HG03066 (cell line): ENCODE measurements around the gene OR10A2.
"Not testable (repeated sequence)": the region's sequence is repeated elsewhere in the genome, so short reads cannot be mapped to it uniquely, and the experiment has no call there.

ENCODE experiments used
- ATAC-seq: cut with Tn5 transposase; IDR thresholded peaks from one replicate; pipeline ENCODE4 v1.9.1; 2021; ENCODE audit warnings: low read depth; ENCODE audit not compliant: unreplicated experiment

OR10A2 gene, protein sequence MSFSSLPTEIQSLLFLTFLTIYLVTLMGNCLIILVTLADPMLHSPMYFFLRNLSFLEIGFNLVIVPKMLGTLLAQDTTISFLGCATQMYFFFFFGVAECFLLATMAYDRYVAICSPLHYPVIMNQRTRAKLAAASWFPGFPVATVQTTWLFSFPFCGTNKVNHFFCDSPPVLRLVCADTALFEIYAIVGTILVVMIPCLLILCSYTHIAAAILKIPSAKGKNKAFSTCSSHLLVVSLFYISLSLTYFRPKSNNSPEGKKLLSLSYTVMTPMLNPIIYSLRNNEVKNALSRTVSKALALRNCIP

DNA sequence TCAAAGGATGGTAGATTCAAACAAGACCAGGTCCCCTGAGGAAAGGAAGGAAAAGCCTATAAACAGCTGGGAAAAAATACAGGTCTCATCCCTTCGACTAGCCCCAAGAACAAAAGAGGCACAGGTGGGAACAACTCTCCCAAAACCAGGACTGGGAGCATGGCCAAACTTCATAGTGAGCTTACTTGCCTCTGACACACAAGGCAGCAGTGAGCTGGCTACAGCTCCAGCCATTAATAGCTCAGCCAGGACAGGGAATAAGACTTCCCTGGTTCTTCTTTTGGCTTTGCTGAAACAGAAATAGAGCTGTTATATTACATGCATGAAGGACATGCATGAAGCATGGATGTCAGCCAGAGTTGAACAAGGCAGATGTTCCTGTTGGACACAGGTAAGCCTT lies at the start of gene OR10A2:
TSS of gene OR10A2 (plus strand) at position 97 of the 400 bp plus-strand sequence. CDS start 6,698 bp downstream, outside the sequence.
- no peak for ATAC-seq

DNA sequence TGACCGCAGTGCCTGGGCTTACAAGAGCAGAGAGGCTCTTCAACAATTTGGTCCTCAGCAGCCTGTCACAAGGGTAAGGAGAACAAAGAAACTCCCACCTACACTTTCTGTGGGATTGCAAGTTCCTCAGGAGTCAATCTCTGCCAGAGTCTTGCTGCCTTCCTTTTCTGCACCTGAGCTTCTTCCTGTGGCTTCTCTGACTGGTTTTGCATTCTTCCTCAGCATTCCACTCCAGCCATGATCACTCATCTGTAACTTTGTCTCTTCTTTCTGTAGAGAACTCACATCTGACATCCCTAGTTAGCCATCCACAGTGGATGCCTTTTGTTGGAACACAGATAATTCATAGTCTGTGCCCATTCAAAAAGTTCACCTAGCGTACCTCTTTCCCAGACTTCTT lies 49.2 kb upstream of the OR10A2 start:
- no peak for ATAC-seq

DNA sequence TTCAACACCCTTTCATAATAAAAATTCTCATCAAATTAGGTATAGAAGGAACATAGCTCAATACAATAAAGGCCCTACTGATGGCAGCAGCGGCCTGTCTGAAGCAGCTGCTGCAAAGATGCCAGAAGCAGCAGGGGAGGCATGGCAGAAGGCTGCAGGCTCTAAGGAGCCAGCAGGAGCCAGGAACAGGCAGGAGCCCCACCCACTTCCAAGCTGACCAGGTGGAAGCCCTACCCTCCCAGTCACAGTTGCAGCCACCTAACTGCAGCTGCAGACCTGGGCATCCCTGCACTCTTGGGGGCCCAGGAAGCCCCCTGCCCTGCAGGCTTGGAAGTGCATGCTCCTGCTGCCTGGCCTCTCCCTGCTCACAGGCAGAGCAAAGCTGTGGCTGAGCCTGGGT lies 45.2 kb upstream of the OR10A2 start:
- no peak for ATAC-seq

DNA sequence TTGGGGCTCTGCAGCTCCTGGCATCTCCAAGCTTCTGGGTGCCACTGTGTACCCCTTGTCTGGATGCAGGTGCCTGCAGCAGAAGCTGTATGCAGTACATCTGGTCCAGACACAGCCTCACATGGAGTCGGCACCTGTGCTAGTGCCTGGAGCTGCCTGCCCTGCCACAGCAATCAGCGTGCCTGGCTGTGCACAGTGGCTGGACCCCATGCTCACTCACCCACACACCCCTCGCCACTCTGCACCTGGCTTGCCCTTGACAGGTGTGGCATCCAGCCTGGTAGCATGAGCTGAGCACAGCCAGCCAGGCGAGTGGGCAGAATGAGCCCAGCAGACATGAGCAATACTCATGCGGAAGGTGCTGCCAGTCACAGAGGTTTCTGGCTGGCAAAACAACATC lies 43.9 kb upstream of the OR10A2 start:
- ATAC-seq: no peak

DNA sequence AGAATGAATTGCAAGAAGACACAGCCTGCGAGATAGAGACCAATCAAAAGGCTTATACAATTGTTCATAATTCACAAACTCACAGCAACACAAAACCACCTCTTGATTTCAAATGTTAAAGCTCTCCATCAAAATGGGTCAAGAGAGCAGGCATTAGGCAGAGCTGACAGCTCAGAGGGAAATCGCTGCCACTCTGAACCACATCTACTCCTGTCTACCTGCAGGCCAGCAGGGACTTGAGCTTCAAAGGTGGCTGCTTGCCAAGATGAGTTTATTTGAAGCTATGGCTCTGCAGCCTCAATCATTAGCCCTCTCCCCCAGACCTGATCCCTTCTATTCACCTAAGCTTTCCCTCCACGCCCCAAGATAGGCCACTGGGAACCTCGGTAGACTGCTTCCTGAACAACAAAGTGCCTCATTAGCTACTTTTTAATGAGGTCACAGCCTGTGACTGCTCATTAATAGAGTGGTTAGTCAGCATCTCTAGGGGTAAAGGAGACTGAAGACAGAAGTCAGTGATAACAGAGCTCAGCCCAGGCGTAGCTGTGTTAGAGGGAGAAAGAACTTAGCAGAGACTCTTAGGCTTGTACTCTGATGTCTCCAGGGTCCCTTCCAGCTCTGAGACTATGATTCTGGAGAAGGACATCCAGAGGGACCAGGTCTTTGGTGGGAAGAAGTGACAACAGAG lies 38.6 kb upstream of the OR10A2 start:
- no peak for ATAC-seq

DNA sequence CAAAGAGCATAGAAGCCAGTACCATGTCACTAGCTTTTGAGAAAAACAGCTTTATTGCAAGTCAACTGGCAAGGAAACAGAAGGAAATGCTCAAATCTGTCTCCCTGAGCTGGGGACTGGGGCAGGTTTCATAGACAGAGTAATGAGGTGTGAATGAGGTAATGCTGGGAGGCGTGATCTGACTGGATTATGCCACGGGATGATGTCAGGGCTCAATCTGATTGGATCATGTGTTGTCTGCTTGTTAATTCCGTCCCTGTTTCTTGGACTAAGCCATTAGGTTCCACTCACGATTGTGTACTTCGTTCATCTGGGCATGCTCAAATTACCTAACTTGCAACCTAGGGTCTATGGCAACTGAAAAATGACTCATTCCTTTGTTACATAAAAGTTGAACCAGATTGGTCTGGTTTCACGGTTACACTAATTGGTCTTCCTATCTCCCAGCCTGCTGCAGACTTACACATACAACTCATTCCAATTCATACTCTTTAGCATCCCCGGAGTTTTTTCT lies 37.6 kb upstream of the OR10A2 start:
- no peak for ATAC-seq

DNA sequence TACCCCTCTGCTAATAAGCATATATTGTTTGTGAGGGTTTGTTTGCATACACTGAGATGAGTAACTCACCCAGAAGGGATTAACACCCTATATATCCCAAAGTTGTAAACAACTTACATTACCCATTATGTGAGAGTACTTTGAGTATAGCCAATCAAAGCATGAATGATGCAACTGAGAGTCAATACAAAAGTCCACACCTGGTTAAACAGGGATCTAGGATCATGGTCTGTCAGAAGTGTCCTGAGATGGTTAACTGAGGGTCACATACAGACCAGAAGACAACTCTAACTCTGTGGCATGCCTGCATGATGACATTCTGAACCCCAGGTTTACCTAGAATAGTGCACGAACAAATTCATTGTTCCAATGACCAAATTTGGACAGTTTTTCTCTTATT lies 34.8 kb upstream of the OR10A2 start:
- no peak for ATAC-seq

DNA sequence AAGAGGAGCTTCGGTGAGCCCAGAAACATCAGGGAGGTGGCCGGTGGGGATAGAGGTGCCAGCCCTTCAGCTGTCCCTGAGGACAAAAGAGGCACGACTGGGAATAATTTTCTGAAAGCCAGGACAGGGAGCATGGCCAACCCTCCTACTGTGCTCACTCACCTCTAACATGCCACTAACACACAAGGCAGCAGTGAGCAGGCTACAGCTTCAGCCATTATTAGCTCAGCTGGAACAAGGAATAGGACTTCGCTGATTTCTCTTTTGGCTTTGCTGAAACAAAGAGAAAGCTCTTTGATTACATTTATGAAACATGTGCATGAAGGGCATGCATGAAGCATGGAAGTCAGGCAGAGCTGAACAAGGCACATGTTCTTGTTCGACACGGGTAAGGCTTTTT lies 29.5 kb upstream of the OR10A2 start:
- no peak for ATAC-seq

DNA sequence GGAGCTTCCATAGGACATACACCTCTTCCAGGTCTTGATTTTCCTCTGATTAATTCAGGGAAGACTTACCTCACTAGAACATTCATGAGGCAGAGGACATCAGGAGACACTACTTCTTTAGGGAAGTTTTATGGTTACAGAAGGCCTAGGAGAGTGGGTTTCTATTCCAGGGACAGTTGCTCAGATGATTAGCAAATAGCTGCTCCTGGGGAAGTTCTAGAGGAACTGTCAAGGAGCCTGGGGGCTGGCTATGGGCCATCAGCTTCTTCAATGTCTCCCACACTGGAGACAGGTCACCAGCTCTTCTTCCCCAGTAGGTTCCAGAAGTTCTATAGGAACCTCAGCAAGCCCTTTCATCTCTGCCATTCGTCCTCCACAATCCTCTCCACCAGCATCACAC lies 28.8 kb upstream of the OR10A2 start:
- no peak for ATAC-seq

DNA sequence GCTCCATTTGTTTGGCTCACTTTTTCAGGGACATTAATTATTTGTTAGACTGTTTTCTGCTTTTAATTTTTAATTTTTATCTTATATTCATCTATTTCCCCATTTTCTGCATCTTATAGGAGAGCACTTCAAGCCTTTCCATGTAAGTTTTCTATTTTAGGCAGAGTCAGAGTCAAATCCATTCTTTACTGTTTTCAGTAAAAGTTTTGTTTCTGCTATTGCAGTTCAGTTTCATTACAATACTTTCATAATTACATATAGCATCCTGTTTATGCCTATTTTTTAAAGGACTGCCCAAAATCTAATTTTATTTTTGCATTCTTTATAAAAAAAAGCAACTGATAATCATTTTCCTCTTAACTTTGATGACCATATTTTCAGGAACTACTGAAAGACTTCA lies 21.2 kb upstream of the OR10A2 start:
- ATAC-seq: no peak

DNA sequence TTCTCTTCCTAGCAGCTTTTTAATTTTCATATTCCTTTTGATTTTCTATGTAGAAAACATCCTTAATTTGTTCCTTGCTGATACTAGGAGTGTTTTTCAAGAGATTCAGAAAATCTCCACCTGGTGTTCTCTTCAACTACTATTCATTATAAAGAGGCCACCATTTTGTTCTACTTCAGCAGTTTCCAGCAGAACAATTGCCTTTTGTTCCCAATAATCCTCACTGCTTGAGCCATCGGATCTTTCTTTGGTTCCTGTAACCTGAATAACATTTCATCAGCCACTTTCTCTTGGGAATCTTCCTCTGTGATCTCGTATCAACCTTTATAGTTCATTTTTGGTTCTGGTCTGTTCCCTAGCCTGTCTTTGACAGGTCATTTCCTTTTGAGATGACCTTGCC lies 19.2 kb upstream of the OR10A2 start:
- ATAC-seq: no peak

DNA sequence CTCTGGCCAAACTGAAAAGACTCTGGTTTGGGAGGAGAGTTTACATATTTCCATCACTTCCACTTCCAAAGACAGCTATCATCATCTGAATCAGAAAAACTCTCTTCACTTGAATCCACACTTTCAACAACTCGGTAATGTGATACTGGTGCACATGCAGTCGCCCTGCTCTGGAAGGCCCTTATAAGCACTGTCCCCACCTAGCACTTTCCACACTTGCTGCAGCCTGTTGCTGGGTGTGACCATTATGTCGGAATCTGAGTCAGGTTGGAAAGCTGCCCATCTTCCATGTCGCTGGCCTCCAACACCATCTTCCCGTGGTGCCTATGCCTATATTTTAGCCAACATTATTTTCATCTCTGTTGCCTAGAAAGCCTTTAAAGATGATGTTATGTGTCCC lies 18.5 kb upstream of the OR10A2 start:
- no peak for ATAC-seq

DNA sequence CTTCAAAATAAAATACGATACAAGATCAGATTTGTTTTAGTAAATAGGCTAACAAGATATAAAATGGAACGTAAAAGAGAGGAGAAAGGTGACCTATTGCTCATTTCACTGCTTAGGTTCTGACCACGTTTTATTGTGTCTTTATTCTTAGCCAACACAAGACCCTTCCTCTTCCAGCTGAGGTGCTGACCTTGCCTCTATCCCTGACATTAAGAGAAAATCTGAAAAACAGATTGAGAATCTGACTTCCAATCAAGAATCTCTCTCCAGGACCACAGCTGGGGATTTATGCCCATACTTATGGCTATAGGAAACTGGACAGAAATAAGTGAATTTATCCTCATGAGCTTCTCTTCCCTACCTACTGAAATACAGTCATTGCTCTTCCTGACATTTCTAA lies 17.5 kb upstream of the OR10A2 start, which contains the start of gene OR10A5:
TSS of gene OR10A5 (plus strand) at position 301 of the 400 bp plus-strand sequence. CDS start at position 301, 0 bp downstream.
- no peak for ATAC-seq

DNA sequence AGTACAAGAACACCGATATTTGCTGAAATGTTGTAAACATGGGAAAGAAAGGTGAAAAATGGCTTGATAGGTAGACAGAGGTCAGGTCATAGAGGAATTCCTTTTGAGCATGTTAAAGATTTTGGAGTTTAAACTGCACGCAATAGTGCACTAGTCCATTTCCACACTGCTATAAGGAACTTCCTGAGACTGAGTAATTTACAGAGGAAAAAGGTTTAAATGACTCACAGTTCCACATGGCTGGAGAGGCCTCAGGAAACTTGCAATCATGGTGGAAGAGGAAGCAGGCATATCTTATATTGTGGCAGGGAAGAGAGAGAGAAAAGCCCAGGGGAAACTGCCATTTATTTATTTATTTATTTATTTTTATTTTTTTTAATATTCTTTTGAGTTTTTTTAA lies 12.3 kb upstream of the OR10A2 start:
- ATAC-seq: no peak

DNA sequence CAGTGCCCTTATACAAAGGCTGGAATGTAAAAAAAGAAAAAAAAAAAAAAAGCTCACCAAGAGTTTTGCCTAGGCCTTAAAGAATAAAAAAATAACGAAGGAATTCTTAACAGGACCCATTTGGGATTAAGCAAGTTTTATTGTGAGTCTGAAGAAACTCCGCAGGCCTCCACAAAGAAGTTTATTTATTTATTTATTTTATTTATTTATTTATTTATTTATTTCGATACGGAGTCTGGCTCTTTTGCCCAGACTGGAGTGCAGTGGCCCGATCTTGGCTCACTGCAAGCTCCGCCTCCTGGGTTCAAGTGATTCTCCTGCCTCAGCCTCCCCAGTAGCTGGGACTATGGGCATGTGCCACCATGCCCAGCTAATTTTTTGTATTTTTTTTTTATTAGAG lies 8.1 kb upstream of the OR10A2 start:
- ATAC-seq: not testable (repeated sequence)

DNA sequence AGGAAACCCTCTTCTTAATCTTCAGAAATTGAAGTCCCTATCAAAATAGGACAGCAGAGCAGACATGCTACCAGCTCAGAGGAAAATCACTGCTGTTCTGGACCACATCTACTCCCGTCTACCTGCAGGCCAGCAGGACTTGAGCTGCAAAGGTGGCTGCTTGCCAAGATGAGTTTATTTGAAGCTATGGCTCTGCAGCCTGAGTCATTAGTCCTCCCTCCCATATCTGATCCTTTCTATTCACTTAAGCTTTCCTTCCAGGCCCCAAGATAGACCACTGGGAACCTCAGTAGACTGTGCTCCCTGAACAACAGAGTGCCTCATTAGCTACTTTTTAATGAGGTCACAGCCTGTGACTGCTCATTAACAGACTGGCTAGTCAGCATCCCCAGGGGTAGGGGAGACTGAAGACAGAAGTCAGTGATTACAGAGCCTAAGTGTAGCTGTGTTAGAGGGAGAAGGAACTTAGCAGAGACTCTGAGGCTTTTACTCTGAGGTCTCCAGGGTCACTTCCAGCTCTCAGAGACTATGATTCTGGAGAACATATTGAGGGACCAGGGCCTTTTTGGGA lies 6.8 kb upstream of the OR10A2 start:
- no peak for ATAC-seq

DNA sequence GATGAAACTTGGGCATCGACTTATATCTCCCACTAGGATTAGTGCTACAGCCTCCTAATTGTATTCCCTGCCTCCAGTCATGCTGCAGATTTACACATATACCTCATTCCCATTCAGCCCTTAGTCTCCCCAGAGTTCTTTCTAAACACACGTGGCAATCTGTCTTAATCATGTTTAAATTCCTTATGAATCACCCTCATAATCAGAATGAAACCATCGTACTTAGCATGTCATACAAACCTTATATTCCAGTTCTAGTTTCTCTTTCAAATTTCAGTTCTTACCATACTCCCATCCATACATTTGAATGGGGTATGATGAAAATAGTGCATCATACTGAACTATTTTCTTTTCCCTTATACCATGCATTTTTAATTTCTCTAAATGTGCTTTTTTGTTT lies 6.0 kb upstream of the OR10A2 start:
- ATAC-seq: no peak

DNA sequence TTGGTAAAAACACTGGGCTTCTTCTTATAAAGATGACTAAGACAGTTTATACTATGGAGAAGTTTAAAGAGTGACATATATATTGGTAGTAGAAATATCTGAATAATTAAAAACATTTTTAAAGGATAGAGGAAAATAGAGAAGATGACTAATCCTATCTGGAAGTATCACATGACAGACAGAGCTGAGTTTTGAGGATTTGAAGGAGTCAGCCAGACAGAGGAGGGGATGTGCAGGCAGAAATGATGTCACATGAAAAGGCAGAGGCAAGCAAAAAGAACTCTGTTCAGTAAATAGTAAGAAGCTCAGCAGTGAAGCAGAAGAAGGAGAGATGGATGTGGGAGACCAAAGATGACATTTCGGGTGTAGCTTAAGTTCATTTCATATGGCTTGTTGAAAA lies 1.6 kb downstream of the OR10A2 start:
- no peak for ATAC-seq

DNA sequence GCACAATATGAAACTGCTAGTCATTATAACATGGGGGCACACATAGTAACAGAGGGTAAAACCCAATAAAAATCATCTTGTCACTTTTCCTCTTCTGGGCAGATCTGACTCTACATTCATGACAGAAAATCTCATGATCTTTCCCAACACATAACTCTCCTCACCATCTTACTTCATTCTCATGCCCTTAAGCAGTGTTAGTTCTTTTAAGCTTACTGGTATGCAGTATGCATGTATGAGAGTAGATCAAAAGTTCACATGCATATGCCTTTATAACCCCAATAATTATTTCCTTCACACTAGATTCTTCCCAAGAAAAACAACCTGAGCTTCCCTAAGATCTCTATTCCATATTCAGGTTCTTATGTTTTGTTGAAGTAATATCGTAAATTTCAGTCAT lies 8.4 kb downstream of the OR10A2 start:
- no peak for ATAC-seq

DNA sequence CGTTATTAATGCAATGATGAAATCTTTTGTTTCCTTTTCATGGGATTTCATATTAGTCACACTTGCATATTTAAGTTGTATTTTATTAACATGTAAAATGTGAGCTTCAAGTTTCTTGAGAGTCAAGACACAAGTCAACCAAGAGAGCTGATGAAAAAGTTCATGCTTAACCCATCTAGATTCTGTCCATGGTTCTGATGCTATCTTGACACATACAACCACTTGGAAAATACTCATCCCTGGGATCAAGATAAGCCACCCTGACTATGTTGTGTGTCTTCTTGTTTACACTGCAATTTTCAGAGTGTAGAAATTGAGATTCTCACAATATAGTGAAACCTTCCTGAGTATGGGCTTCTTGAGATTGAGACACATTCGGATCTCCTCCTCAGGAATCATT lies 12.9 kb downstream of the OR10A2 start:
- no peak for ATAC-seq

DNA sequence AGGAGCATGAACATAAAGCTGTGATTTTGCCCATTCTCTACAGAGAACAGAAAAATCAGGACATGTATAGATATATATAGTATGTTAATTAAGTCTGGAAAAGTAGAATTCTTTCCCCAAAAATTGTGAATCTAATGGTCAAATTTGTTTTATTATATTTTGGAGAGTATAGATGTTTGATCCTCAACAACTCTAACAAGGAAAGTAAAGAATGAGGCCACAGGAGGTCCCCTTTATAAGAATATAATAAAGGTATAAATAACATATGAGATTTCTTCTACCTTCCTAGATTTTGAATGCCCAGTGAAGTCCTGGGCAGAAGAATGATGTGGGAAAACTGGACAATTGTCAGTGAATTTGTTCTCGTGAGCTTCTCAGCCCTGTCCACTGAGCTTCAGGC lies 13.5 kb downstream of the OR10A2 start, which contains the start of gene OR10A4:
TSS of gene OR10A4 (plus strand) at position 301 of the 400 bp plus-strand sequence. CDS start at position 324, 23 bp downstream.
- no peak for ATAC-seq

DNA sequence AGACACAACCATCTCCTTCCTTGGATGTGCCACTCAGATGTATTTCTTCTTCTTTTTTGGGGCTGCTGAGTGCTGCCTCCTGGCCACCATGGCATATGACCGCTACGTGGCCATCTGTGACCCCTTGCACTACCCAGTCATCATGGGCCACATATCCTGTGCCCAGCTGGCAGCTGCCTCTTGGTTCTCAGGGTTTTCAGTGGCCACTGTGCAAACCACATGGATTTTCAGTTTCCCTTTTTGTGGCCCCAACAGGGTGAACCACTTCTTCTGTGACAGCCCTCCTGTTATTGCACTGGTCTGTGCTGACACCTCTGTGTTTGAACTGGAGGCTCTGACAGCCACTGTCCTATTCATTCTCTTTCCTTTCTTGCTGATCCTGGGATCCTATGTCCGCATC lies 14.1 kb downstream of the OR10A2 start:
- ATAC-seq: no peak
